Lower leg skin (tissue), 4 donors: ENCODE data around the gene GABRG2. TPM values are rescaled to one million over a fixed set of nuclear protein-coding genes. Genes with fewer than 3 reads are reported as not detected.

Experiments used
- DNase-seq, 2 donors: peaks; one replicate each; pipeline ENCODE4 v3.0.0-alpha.2; 2019; ENCODE audit warnings: low spot score in 2 of 2
- H3K4me3 ChIP-seq: fragments of 200-600 bp; sonication (generic); 2 replicates; pipeline ENCODE4 v1.5.1; 2017; ENCODE audit warnings: mild to moderate bottlenecking, low read depth; ENCODE audit not compliant: poor library complexity, severe bottlenecking
- CTCF ChIP-seq, 3 donors: fragments of 450-650 bp; IDR thresholded peaks; one replicate each; pipeline ENCODE4 v1.5.1; 2016; ENCODE audit warnings: antibody characterized with exemption in 3 of 3, mild to moderate bottlenecking in 3 of 3, moderate library complexity in 2 of 3
- POLR2A ChIP-seq, 2 donors: fragments of 450-650 bp; IDR thresholded peaks; one replicate each; pipeline ENCODE4 v1.6.1; 2016 to 2017; ENCODE audit warnings: antibody characterized with exemption in 2 of 2, mild to moderate bottlenecking in 1 of 2, moderate library complexity in 1 of 2
- WGBS, 2 donors: methylation state at CpG; one replicate each; pipeline ENCODE4 v1.1.5; 2018; 5-methylcytosine and 5-hydroxymethylcytosine counted together
- intact Hi-C: fragments of 100-400 bp; cut with DNase I; formaldehyde crosslinking; loops from one replicate; pipeline ENCODE4 v1.15.0; 2023; ENCODE audit warnings: low total_unique reads
- total RNA-seq, 4 donors: library from RNA; depleted of rRNA; stranded (reverse); fragments of >200 nt; gene quantifications; one replicate each; pipeline ENCODE4 v1.1.0, GENCODE V29; 2016

The GABRG2 gene
- total RNA-seq, 4 donors from 2014 or later = not detected

GRCh38 chr5:162067162-162067561, 411 bp upstream of the GABRG2 start:
- H3K4me3 ChIP-seq = no peak overlapping the region
- DNase-seq = no peak
- intact Hi-C loops = no loop called here
- WGBS, 2 donors = 4 to 8% methylated on average over 7 of the region's 7 CpGs
- no peak for TF ChIP-seq POLR2A (IDR thresholded peaks at IDR 0.05)
- no peak for TF ChIP-seq CTCF (IDR thresholded peaks at IDR 0.05)

- no peak for DNase-seq
- intact Hi-C loops = no loop called here
- TF ChIP-seq CTCF (IDR thresholded peaks at IDR 0.05) = no peak
- no peak for TF ChIP-seq POLR2A (IDR thresholded peaks at IDR 0.05)
- H3K4me3 ChIP-seq = no peak overlapping the region
- 5% methylated on average over 12 of the region's 12 CpGs for WGBS, 2 donors
These were observed 839 bp downstream of the GABRG2 start for GRCh38 chr5:162068412-162068811.

GRCh38 chr5:162068936-162069335, 1.4 kb downstream of the GABRG2 start:
- TF ChIP-seq POLR2A (IDR thresholded peaks at IDR 0.05) = no peak
- no peak for TF ChIP-seq CTCF (IDR thresholded peaks at IDR 0.05)
- no peak for DNase-seq
- intact Hi-C loops = no loop called here
- H3K4me3 ChIP-seq = no peak overlapping the region
- WGBS, 2 donors = 81 to 83% methylated on average over 4 of the region's 4 CpGs

- WGBS, 2 donors = 87 to 100% methylated on average over 1 of the region's 1 CpG
- intact Hi-C loops = no loop called here
- no peak overlapping the region for H3K4me3 ChIP-seq
- no peak for TF ChIP-seq POLR2A (IDR thresholded peaks at IDR 0.05)
- no peak for TF ChIP-seq CTCF (IDR thresholded peaks at IDR 0.05)
- no peak for DNase-seq
These were observed 11.2 kb downstream of the GABRG2 start for GRCh38 chr5:162078805-162079204.

- WGBS, 2 donors = 75% methylated on average over 2 of the region's 2 CpGs
- TF ChIP-seq CTCF (IDR thresholded peaks at IDR 0.05) (no peak), POLR2A (IDR thresholded peaks at IDR 0.05) (no peak)
- H3K4me3 ChIP-seq = no peak overlapping the region
- intact Hi-C loops = no loop called here
- DNase-seq = no peak
These were observed 23.8 kb downstream of the GABRG2 start for GRCh38 chr5:162091336-162091735.

- WGBS, 2 donors = 64 to 69% methylated on average over 2 of the region's 2 CpGs
- intact Hi-C loops = no loop called here
- H3K4me3 ChIP-seq = no peak overlapping the region
- no peak for DNase-seq
- TF ChIP-seq POLR2A (IDR thresholded peaks at IDR 0.05) (no peak), CTCF (IDR thresholded peaks at IDR 0.05) (no peak)
These were observed 28.9 kb downstream of the GABRG2 start for GRCh38 chr5:162096448-162096847.
